CD14-positive monocyte (primary cell): ENCODE results near the gene TTYH3. TPM values are rescaled to one million over a fixed set of nuclear protein-coding genes. Genes with fewer than 3 reads are reported as not detected.

Experiments
- DNase-seq, 3 donors: peaks; one replicate each; pipeline ENCODE4 v3.0.0-alpha.2; 2011 to 2022
- H2AFZ ChIP-seq: 2 replicates; pipeline ENCODE4 v1.6.0; 2012; ENCODE audit warnings: mild to moderate bottlenecking, low read depth, low read length, inconsistent platforms; ENCODE audit not compliant: insufficient read depth, poor library complexity, severe bottlenecking
- H3K27ac ChIP-seq, 2 donors: 1 replicate in 1 of 2; 2 replicates in 1 of 2; pipeline ENCODE4 v1.5.1; 2012 to 2013; ENCODE audit warnings: low read length in 2 of 2, control low read depth in 1 of 2, inconsistent platforms in 1 of 2, low read depth in 1 of 2, mild to moderate bottlenecking in 1 of 2
- H3K27me3 ChIP-seq, 2 donors: one replicate each; pipeline versions ENCODE4 v1.6.0 to v1.6.1; 2011 to 2013; ENCODE audit warnings: low read length in 2 of 2; ENCODE audit not compliant: control insufficient read depth in 2 of 2, insufficient read depth in 2 of 2
- H3K36me3 ChIP-seq, 2 donors: replicated peaks in 1 of 2; 1 replicate in 1 of 2; 2 replicates in 1 of 2; pipeline versions ENCODE4 v1.5.1 to v1.6.1; 2012 to 2013; ENCODE audit warnings: low read length in 2 of 2, control low read depth in 1 of 2, inconsistent platforms in 1 of 2, mild to moderate bottlenecking in 1 of 2; ENCODE audit not compliant: insufficient read depth in 2 of 2, control insufficient read depth in 1 of 2
- H3K4me1 ChIP-seq, 2 donors: 1 replicate in 1 of 2; 2 replicates in 1 of 2; pipeline versions ENCODE4 v1.5.1 to v1.6.1; 2012 to 2013; ENCODE audit warnings: low read length in 2 of 2, control low read depth in 1 of 2, inconsistent platforms in 1 of 2, mild to moderate bottlenecking in 1 of 2, moderate library complexity in 1 of 2; ENCODE audit not compliant: insufficient read depth in 2 of 2, control insufficient read depth in 1 of 2
- H3K4me2 ChIP-seq: replicated peaks from 2 replicates; pipeline ENCODE3; 2012; ENCODE audit warnings: low read length, moderate library complexity, mild to moderate bottlenecking; ENCODE audit not compliant: poor library complexity, severe bottlenecking; ENCODE audit errors: extremely low read depth
- H3K4me3 ChIP-seq, 3 experiments: fragments of 200-600 bp in 1 of 3; sonication (generic) in 1 of 3; replicated peaks in 1 of 3; 1 replicate in 2 of 3; 2 replicates in 1 of 3; pipeline ENCODE4 v1.5.1; 2011 to 2013; ENCODE audit warnings: low read length in 3 of 3, mild to moderate bottlenecking in 3 of 3, control low read depth in 2 of 3, low read depth in 2 of 3, inconsistent platforms in 1 of 3, moderate library complexity in 1 of 3
- H3K79me2 ChIP-seq: 2 replicates; pipeline ENCODE4 v1.6.0; 2012; ENCODE audit warnings: mild to moderate bottlenecking, control low read depth, inconsistent platforms, low read length, moderate library complexity; ENCODE audit not compliant: insufficient read depth
- H3K9ac ChIP-seq: 2 replicates; pipeline ENCODE4 v1.6.0; 2017; ENCODE audit warnings: low read length, mild to moderate bottlenecking; ENCODE audit not compliant: insufficient read depth, poor library complexity, severe bottlenecking
- H3K9me3 ChIP-seq, 2 donors: replicated peaks in 1 of 2; 1 replicate in 1 of 2; 2 replicates in 1 of 2; pipeline versions ENCODE4 v1.5.1 to v1.6.1; 2012 to 2013; ENCODE audit warnings: low read length in 2 of 2, control low read depth in 1 of 2; ENCODE audit not compliant: control insufficient read depth in 1 of 2, insufficient read depth in 1 of 2
- H4K20me1 ChIP-seq: 2 replicates; pipeline ENCODE4 v1.6.0; 2012; ENCODE audit warnings: mild to moderate bottlenecking, low read length, control low read depth, moderate library complexity; ENCODE audit not compliant: insufficient read depth
- H3K27ac Mint-ChIP-seq, 7 donors: one replicate each; pipeline ENCODE4 v1.8.0; 2020; ENCODE audit warnings: mild to moderate bottlenecking in 7 of 7, mixed read lengths in 7 of 7, moderate library complexity in 6 of 7, inconsistent platforms in 2 of 7
- H3K27me3 Mint-ChIP-seq, 3 donors: one replicate each; pipeline ENCODE4 v1.8.0; 2021 to 2022; ENCODE audit warnings: low read depth in 3 of 3, mild to moderate bottlenecking in 3 of 3, mixed read lengths in 3 of 3, moderate library complexity in 3 of 3, inconsistent platforms in 1 of 3
- H3K36me3 Mint-ChIP-seq, 2 donors: one replicate each; pipeline ENCODE4 v1.8.0; 2020; ENCODE audit warnings: mixed read lengths in 2 of 2, inconsistent platforms in 1 of 2, mild to moderate bottlenecking in 1 of 2
- H3K4me1 Mint-ChIP-seq: one replicate; pipeline ENCODE4 v1.8.0; 2020; ENCODE audit warnings: mild to moderate bottlenecking, mixed read lengths
- H3K4me3 Mint-ChIP-seq, 2 donors: one replicate each; pipeline ENCODE4 v1.8.0; 2020; ENCODE audit warnings: mild to moderate bottlenecking in 2 of 2, mixed read lengths in 2 of 2, moderate library complexity in 1 of 2
- H3K9me3 Mint-ChIP-seq, 7 donors: one replicate each; pipeline ENCODE4 v1.8.0; 2020 to 2022; ENCODE audit warnings: mixed read lengths in 7 of 7, mild to moderate bottlenecking in 6 of 7, moderate library complexity in 6 of 7, inconsistent platforms in 2 of 7
- WGBS: methylation state at CpG from one replicate; pipeline ENCODE4 v1.1.5; 2013; ENCODE audit warnings: missing lambda C conversion rate; ENCODE audit not compliant: insufficient coverage; 5-methylcytosine and 5-hydroxymethylcytosine counted together
- intact Hi-C, 2 donors: fragments of 100-400 bp; cut with micrococcal nuclease; formaldehyde crosslinking; loops; one replicate each; pipeline versions ENCODE4 v1.15.0 to v1.15.1; 2023
- polyA plus RNA-seq, 3 donors: library from polyadenylated mRNA; depleted of rRNA in 1 of 3; unstranded in 2 of 3; stranded (reverse) in 1 of 3; fragments of 300-500 nt in 2 of 3; fragments of >200 nt in 1 of 3; fragmentation: Illumina TruSeq in 2 of 3; gene quantifications; 1 replicate in 2 of 3; 2 replicates in 1 of 3; pipeline ENCODE4 v1.2.3, GENCODE V29; 2012 to 2021
- TF ChIP-seq, protein P1 (sequence below): fragments of 200-600 bp; IDR thresholded peaks from one replicate; pipeline ENCODE4 v1.8.0; 2022; ENCODE audit warnings: antibody characterized with exemption, mild to moderate bottlenecking

Gene TTYH3
- polyA plus RNA-seq, 3 donors, result 13.4 to 73.5 (median 17.4) TPM

DNA sequence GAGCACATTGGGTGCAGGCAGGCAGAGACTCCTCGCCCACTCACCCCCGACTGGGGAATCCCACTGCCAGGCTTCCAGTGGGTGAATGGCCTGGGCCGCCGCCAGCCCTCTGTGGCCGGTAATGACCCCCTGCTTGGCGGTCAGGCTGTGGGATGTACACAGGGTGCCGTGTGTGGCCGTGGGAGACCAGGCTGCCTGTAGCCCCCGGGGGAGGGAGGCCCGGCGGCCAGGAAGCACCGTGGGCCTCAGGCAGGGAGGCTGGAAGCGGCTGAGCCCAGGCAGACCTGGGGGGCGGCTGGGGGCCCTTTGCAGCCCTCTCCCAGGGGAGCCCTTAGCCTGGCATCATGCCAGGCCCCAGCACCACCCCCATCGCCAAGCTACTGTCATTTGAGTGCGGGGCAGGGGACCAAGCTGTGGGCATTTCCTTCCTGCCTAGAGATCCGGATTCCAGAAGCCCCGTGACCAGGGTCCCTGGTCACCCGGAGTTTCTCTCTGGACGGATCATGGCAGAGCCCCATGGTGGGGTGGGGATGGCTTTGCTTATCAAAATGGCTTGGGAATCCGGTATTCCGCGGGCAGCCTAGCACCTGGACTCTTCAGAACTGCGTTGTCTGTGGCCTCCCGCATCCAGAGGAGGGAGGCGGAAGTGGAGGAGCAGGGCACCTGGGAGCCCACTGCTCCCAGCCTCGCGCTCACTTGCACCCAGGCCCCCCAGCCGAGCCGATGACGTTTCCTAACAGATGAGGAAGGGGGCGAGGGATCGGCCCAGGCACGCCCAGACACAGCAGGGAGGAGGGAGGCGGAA is 1.1 kb downstream of the TTYH3 start:
- peaks cover 60% of the 10 kb centered on the region for H3K79me2 ChIP-seq
- intact Hi-C loops, result loop anchor here (5.0 kb wide), 2 partner anchors 76 to 111 kb away; partner anchors contain the start of genes BRAT1 (in 1 of the 2) and IQCE (in 1 of the 2)
- H4K20me1 ChIP-seq, result peaks cover 41% of the 10 kb centered on the region
- H3K4me1 Mint-ChIP-seq, result peaks cover 37% of the 10 kb centered on the region
- DNase-seq, result peak; percentile 61 to 74 (median 73)
- peak overlapping the region; percentile 94 to 98 (median 98) for H3K27ac Mint-ChIP-seq
- H3K36me3 ChIP-seq, result peaks cover 0 to 6% of the 10 kb centered on the region in 2 donors
- H3K9me3 Mint-ChIP-seq, result peaks cover 0 to 5% (median 0%) of the 10 kb centered on the region in 7 donors
- H3K4me2 ChIP-seq, result peak overlapping the region; percentile 91
- H3K4me1 ChIP-seq, result peaks cover 51 to 54% of the 10 kb centered on the region in 2 donors
- TF ChIP-seq, protein P1, sequence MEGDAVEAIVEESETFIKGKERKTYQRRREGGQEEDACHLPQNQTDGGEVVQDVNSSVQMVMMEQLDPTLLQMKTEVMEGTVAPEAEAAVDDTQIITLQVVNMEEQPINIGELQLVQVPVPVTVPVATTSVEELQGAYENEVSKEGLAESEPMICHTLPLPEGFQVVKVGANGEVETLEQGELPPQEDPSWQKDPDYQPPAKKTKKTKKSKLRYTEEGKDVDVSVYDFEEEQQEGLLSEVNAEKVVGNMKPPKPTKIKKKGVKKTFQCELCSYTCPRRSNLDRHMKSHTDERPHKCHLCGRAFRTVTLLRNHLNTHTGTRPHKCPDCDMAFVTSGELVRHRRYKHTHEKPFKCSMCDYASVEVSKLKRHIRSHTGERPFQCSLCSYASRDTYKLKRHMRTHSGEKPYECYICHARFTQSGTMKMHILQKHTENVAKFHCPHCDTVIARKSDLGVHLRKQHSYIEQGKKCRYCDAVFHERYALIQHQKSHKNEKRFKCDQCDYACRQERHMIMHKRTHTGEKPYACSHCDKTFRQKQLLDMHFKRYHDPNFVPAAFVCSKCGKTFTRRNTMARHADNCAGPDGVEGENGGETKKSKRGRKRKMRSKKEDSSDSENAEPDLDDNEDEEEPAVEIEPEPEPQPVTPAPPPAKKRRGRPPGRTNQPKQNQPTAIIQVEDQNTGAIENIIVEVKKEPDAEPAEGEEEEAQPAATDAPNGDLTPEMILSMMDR, result no peak
- H3K27ac ChIP-seq, result peak overlapping the region; percentile 89 to 96
- WGBS, result 1% methylated on average over 32 of the region's 35 CpGs
- peak overlapping the region; percentile 97 for H3K4me3 Mint-ChIP-seq
- H3K36me3 Mint-ChIP-seq, result peaks cover 18 to 20% of the 10 kb centered on the region in 2 donors
- no peaks in the 10 kb centered on the region for H3K27me3 ChIP-seq
- H3K9ac ChIP-seq, result peak overlapping the region; percentile 92
- peaks cover 1 to 4% (median 1%) of the 10 kb centered on the region in 3 donors for H3K27me3 Mint-ChIP-seq
- no peak overlapping the region for H2AFZ ChIP-seq
- H3K9me3 ChIP-seq, result no peaks in the 10 kb centered on the region
- peak overlapping the region; percentile 79 to 96 (median 91) for H3K4me3 ChIP-seq

DNA sequence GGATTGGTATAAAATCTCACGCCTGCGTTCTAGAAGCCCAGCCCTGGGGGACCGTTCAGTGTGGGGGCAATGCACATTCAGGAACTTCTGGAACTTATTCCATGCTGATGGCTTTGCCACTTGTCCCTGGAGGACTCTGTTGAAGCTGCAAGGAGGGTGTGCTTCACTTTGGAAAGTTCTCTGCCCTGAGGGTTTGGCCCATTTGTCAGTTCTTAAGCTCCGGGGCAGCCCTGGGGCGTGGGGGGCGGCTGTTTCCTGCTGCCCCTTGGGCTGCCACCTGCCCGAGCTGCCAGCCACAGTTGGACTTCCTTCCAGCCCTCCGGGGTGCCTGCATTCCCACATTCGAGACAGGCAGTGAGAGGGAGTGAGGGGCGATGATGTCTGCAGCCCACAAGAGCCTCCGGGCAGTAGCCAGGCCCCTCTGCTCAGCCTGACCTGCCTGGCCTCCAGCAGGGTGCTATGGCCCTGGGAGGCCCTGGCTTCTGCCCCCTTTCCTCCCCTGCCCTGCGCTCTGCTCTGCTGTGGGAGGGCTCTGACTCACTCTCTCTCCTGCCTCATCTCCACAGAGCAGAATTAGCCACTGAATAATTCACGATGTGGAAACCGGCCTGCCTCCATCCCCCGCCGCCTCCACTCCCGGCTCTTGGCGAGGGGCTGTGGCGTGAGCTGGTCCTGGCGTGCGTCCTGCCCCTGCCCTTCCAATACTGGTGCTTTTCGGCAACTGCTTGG is 1.9 kb downstream of the TTYH3 start:
- TF ChIP-seq, protein P1, result no peak
- H2AFZ ChIP-seq, result no peak overlapping the region
- peaks cover 0 to 6% of the 10 kb centered on the region in 2 donors for H3K36me3 ChIP-seq
- Mint-ChIP-seq H3K4me3 (peak overlapping the region; percentile 97), H3K27ac (peak overlapping the region; percentile 94 to 98 (median 98)), H3K27me3 (peaks cover 0 to 3% (median under 1%) of the 10 kb centered on the region in 3 donors), H3K36me3 (peaks cover 20 to 23% of the 10 kb centered on the region in 2 donors), H3K4me1 (peaks cover 42% of the 10 kb centered on the region), H3K9me3 (peaks cover 0 to 5% (median 0%) of the 10 kb centered on the region in 7 donors)
- no peaks in the 10 kb centered on the region for H3K27me3 ChIP-seq
- peak overlapping the region; percentile 79 to 96 (median 91) for H3K4me3 ChIP-seq
- peaks cover 68% of the 10 kb centered on the region for H3K79me2 ChIP-seq
- WGBS, result 6% methylated on average over 20 of the region's 22 CpGs
- H3K4me1 ChIP-seq, result peaks cover 58 to 61% of the 10 kb centered on the region in 2 donors
- intact Hi-C loops, result loop anchor here (5.0 kb wide), 2 partner anchors 76 to 111 kb away; partner anchors contain the start of genes BRAT1 (in 1 of the 2) and IQCE (in 1 of the 2)
- DNase-seq, result peak; percentile 83 to 88 (median 83)
- H3K27ac ChIP-seq, result peak overlapping the region; percentile 89 to 96
- peak overlapping the region; percentile 92 for H3K9ac ChIP-seq
- H3K4me2 ChIP-seq, result peak overlapping the region; percentile 91
- peaks cover 47% of the 10 kb centered on the region for H4K20me1 ChIP-seq
- H3K9me3 ChIP-seq, result no peaks in the 10 kb centered on the region
